SK-N-MC (cell line): ENCODE results near the gene HPSE.

Experiments used
- EZH2 ChIP-seq: fragments of 200-600 bp; sonication (generic); IDR thresholded peaks from one replicate; pipeline ENCODE4 v1.6.1; 2017; ENCODE audit warnings: antibody characterized with exemption
- POLR2AphosphoS5 ChIP-seq: IDR thresholded peaks from 2 replicates; pipeline ENCODE4 v1.6.1; 2012; ENCODE audit warnings: mild to moderate bottlenecking, low read depth, low read length, borderline replicate concordance

GRCh38 chr4:83360018-83360417, 25.4 kb upstream of the HPSE start:
- no peak for TF ChIP-seq EZH2
- TF ChIP-seq POLR2AphosphoS5: no peak
